NCI-H128 (cell line): Measurements from ENCODE around the gene SKAP1.
"Not testable (repeated sequence)": the region's sequence is repeated elsewhere in the genome, so short reads cannot be mapped to it uniquely, and the experiment has no call there.

Experiments used
- DNase-seq: peaks from one replicate; lab custom pipeline; 2025; ENCODE audit not compliant: unreplicated experiment; lab: John Stamatoyannopoulos, UW

SKAP1 gene

DNA sequence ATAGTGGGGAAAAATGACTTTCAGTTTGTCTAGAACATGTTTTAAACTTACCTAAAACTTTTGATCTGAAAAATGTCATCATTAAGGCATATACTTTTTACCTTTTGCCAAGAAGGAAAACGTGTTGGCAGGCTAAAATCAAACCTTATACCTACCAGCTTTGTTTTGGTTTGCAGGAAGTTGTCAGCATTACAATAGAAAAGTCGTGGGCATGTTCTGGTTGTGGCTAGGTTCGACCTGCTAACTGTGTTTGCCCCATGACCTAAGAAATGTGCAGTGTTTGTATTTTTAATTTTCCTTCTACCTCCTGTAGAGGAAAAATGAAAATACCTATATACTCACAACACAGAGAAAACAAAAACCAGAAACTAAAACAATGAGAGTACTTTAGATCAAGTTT, 13.0 kb downstream of the SKAP1 start:
- no peak for DNase-seq

DNA sequence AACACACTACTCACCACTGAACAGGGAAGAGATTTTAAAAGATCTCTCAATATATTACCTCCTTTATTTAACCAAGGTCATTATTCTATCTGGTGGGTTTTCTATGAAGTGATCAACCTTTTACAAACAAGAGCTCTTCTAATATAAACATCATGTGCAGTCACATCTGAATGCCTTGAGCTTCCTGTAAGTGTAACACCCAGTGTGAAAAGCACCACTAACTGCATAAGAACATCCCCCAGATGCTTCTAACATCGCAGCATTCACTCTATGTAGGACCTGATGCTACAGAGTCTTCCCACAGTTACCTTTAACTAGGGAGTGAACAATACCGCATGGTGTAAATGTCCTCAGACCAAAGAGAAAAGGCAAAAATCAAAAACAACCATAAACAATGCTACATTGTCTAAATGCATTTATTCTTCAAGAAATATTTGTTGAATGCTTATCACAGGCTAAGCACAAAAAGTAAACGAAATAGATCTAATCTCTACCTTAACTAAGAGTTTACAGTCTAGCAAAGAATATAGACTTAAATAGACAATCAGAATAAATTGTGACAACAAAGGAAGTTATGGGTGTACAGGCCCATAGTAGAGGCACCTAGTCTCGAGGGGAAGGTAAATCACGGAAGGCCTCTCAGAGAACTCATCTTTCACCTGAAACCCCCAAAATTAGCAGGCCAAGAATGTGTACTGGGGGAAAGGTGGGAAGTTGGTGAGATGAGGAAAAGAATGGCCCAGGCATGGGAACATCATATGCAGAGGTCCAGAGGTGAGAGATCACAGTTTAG, 16.2 kb downstream of the SKAP1 start:
- no peak for DNase-seq

DNA sequence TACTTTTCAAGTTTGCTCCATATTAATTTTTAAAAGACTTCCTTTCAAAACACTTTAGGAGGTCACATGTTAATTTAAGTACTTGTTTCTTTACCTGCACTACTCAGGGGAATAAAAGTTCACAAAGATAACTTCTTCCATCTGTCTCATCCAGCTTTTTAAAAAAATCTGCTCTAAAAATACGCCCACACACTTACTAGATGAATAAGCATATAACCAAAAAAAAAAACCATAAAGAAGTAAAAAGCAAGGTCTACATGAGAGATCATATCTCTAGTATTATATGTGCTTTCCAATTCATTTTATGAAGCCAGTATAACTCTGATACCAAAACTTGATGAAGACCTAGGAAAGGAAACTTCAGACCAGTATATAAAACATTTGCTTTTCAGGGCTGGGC, 17.2 kb downstream of the SKAP1 start:
- DNase-seq: no peak

DNA sequence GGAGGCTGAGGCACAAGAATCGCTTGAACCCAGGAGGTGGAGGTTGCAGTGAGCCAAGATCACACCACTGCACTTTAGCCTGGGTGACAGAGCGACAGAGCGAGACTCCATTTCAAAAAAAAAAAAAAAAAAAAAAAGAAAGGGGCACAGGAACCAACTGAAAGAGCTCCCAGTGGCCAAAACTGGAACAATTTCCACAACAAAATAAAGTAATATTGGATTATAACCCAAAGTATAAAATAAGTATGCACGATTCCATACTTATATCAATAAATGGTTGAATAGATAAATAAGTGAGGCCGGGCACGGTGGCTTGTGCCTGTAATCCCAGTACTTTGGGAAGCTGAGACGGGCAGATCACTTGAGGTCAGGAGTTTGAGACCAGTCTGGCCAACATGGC, 19.2 kb downstream of the SKAP1 start:
- not testable (repeated sequence) for DNase-seq

- no peak for DNase-seq
These were observed 20.4 kb downstream of the SKAP1 start for GRCh38 chr17:48409607-48410006.

GRCh38 chr17:48406936-48407567, 23.0 kb downstream of the SKAP1 start:
- no peak for DNase-seq

GRCh38 chr17:48394821-48395220, 35.2 kb downstream of the SKAP1 start:
- DNase-seq: no peak

- DNase-seq: no peak
These were observed 36.7 kb downstream of the SKAP1 start for GRCh38 chr17:48393283-48393682.

GRCh38 chr17:48392857-48393256, 37.2 kb downstream of the SKAP1 start:
- no peak for DNase-seq

GRCh38 chr17:48391444-48391843, 38.6 kb downstream of the SKAP1 start:
- no peak for DNase-seq

DNA sequence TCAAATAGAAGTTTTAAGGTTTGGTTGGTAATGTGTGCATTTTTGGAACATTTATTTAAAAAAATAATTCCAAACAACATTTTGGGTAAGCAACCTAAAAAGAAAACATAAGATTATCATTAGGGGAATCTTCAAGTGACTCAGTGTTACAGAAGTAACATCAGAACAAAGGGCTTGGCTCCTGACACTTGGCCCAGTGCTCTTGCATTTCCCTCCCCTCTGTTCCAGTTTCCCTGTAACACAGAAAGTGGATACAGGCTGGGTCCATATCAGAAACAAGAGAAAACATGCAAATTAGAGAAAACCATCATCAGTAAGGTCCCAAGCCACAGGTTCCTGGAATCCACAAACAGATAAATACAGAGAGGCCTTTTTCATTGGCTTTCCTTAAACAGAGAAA, 40.1 kb downstream of the SKAP1 start:
- DNase-seq: no peak

DNA sequence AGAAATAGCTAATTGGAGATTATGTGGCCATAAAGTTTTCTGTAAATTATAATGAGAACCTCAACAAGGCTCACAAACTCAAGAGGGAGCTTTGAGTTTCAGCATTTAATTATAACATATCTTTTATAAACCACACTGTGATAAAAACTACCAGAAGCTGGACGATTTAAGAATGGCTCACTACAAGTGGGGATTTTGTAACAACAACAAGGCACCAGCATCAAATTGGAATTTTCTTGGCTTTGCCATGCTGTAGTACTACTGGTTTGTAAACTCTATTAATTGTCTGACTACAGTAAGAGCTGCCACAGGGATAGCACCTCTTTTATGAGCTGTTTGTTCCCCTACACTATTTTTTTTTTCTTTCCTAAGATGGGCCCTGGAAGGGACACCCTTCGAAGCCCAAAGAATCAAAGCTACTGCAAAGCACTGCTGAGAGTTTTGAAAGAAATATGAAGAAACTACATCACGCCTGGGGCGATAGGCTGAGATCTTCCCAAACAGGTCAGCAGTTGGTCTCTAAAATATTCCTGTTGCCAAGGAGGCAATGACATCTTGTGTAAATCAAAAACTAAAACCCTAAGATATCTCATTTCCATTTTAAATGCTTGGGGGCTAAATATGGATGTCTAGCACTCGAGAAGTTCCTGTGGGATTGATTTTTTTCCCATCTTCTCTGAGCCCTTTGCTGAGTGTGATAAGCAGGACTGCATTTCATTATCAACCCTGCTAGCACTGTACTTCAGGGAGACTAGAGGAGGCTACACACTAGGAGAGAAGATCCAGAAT, 40.9 kb downstream of the SKAP1 start:
- no peak for DNase-seq

DNA sequence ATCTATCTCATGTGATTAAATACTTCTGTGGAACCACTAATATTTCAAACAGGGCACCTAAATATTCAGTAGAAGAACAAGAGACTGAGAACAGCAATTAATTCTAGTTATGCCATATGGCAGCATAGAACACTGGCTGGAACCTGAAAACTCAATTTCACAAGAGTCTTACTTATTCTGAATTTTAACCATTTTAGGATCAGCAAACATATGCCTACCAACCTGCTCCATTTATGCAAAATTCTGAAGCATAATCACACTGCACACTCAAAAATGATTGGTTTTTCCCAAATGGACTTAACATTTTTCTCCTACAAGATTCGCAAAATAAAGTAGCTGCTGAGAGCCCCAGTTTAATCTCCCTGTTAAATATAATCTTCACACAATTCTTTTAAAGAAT, 43.2 kb downstream of the SKAP1 start:
- DNase-seq: no peak

GRCh38 chr17:48385319-48385718, 44.7 kb downstream of the SKAP1 start:
- DNase-seq: no peak

DNA sequence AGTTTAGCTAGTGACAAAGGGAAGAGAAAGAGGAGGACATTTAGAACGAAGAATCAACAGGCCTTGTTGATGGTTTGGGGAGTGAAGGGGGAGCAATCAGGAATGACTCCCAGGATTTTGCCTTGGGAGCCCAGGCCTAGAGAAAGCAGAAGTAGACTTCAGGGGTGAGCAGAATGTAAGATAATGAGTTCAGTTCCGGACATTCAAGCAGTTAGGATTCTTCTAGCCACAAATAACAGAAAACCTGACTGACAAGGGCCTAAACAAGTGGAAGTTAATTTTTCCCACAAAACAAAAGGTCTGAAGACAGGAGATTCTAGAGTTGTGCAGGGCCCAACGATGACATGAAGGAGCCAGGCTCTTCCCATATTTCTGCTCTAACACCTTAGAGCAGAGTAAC, 45.9 kb downstream of the SKAP1 start:
- no peak for DNase-seq

GRCh38 chr17:48382989-48383388, 47.0 kb downstream of the SKAP1 start:
- no peak for DNase-seq

DNA sequence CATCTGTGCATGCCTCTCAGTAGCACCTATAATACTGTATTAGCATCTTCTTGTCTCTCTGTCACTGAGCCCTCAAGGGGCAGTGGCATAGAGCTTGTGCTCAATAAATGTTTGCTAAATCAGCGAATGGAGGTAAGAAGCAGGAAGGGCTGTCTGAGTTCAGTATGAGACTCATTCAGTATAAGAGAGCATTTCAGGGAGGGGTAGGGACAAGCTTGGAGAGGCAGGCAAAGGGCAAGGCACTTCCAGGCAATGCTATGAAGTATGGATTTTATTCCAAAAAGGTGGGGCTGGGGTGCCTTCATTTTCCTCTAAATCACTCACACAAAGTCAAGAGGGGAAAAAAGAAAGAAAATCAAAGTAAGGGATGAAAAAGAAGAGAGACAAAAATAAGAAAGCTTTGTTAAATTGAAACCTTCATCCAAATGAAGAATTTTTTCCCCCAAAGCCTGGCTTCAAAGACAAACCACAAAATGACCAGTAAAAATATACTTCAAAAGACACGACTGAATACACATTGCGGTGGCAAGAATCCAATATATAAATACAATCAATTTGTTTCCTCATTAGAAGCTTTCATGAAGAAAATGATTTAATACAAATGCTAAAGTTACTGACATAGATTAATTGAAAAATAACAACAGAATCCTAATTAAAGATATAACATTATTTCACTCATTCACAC, 51.2 kb downstream of the SKAP1 start:
- no peak for DNase-seq

DNA sequence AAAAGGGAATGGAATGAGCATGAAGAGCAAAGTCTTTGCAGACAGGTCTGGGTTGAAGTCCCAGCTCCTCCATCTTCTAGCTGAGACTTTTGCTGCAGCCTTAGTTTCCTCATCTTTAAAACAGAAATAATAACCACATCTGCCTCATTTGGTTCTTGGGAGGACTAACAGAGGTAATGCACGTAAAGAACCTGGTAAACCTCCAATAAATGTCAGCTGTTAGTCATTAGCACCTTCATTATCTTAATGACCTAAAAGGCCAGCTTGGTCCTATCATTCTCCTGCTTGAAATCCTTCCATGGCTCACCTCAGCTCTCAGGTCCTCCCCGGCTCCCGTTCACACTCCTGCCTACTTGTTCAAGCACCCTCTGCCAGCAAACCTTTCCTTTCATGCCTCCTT, 51.8 kb downstream of the SKAP1 start:
- no peak for DNase-seq

GRCh38 chr17:48376682-48377325, 53.2 kb downstream of the SKAP1 start:
- no peak for DNase-seq

DNA sequence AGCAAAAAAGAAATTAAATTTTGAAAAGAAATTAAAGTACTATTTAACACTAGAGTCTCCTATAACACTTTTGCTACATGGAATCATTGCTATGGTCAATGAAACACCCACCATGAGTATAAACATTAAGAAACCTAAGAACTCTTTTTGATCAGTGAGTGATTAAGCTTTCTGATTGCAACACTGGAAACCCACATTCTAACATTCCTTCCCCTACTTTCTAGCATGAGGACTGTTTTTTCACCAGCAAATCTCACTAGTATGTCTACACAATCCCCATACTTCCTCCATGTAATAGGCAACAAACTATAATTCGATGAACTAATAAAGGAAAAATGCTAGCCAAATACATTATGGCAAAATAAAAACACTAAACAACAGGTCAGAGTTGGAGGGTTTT, 54.7 kb downstream of the SKAP1 start:
- DNase-seq: no peak

GRCh38 chr17:48374650-48375230, 55.3 kb downstream of the SKAP1 start:
- no peak for DNase-seq
